ENCODE results near the gene ARL6IP1. TPM values are rescaled to one million over a fixed set of nuclear protein-coding genes. Genes with fewer than 3 reads are reported as not detected.

Gene ARL6IP1
- 617 TPM for total RNA-seq

DNA sequence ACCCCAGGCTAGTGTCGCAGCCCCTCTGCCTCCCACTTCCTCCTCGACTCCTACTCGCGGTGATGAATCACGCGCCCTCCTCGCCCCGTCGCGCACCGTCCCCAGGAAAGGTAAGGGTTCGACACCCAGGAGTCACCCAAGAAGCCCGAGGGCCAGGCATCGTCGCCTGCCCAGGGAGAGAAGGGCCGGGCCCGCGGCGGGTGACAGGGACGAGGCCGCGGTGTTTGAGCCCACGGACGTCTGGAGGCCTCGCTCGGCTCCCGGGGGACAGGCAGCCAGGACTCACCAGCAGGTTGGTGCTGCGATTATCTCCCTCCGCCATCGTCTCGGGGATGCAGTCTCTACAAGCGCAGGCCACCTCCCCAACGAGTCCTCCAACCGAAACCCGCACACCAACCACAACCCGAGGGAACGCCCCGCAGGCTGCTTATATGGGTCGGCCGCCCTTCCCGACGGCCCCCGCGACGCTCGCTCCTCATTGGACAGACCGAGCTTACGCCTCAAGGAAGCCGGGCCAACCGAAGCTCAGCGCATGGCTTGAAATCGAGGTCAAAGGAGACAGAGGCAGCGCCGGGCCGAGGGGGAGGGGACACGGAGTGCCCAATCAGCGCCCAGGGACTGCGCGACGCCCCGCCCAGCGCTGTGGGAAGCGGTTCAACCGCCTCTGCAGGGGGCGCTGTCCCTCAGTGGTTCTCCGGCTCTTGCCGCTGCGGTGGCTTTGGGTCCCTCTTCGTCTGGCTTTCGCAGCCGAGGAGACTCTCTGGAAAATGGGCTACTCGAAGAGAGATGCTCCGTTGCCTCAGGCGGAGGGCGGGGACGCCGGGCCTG, at the start of gene ARL6IP1:
ARL6IP1 (minus strand) TSS at position 405 of the 828 bp plus-strand sequence; CDS start at position 322, 83 bp downstream.
- FAIRE-seq (peak; percentile 98), DNase-seq (ENCODE audit: low spot score in 2 of 2) (peak; percentile 91 to 98)

GRCh38 chr16:18846416-18846815, 45.1 kb upstream of the ARL6IP1 start:
- FAIRE-seq = no peak
- no peak for DNase-seq (ENCODE audit: low spot score in 2 of 2)

GRCh38 chr16:18842565-18842964, 41.2 kb upstream of the ARL6IP1 start:
- FAIRE-seq (no peak), DNase-seq (ENCODE audit: low spot score in 2 of 2) (no peak)

DNA sequence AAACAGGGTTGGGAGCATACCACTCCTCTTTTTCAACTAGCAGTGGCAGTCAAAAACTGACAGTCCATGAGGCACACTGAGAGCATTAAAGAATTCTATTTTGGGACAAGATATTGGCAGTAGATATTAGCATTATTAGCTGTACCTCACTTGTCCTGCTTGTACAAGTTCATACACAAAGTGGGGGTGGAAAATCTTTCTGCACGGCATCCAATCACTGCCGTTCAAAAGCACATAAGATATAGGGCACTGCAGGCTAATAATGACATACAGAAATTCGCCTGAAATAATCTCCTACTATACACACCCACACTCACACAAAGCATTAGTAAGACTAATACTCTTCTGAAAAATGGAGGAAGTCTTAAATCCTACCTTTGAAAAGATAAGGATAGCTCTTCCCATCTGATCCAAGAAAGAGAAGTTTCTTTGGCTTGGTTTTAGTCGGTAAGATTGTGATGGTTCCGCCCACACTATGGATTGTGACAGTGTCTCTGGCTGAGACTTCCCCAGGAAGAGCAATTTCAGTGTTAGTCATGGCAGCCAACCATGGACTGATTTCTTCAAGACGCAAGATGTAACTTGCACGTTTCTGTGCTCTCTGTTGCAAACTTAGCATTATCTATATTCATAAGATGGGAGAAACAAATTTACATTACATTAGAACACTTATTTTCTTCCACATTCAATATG, 40.6 kb upstream of the ARL6IP1 start:
- DNase-seq (ENCODE audit: low spot score in 2 of 2) = no peak
- no peak for FAIRE-seq

DNA sequence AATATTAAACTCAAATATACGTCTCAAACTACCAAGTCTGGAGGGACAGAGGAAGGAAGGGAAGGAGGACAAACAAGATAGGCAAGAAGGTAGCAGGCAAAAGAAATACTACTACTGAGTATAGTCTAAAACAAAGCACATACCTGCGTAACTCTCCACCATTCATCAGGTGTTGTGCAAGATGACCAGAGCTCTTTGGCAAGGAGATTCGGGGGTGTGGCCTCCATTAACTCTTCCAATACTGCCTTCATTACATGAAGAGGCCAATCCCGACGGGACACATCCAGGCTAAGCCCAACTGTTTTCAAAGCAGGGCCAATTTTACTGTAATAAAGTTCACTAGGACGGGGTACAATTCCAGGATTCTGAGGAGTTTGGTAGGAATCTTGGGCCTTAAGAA, 38.2 kb upstream of the ARL6IP1 start:
- DNase-seq (ENCODE audit: low spot score in 2 of 2) (no peak), FAIRE-seq (no peak)

DNA sequence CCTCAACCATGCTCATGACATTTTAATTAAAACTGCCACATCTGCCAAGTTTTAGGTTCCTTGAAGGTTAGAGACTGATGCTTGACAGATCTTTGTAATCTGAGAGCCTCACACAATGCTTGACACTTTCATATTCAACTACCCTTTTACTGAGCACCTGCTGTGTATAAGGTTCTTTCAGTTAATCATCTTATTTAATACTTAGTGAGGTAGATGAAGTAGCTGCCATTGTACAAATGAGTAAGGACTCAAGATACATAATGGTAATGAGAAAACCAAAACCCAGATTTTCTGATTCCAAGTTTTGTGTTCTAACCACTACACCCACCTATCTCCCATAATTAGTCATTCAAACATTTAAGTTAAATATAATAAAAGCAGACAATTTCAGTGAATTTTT, 35.4 kb upstream of the ARL6IP1 start:
- DNase-seq (ENCODE audit: low spot score in 2 of 2) (no peak), FAIRE-seq (no peak)

DNA sequence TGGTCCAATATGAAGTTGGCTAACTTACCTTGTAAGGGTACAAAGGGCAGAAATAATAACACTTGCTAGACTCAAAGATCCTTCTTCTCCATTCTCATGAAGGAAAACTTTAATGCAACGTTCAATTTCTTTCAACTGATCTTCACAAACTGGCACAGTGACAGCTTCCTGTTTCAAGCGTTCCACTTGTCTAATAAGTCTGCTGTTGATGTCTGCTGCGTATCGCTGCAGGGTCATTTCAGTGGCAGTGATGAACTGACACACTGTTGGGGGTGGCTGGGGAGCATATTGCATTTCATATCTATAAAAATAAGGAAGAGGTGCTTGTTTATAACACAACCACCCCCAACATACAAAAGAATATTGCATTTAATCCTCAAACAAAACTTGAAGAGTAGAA, 33.5 kb upstream of the ARL6IP1 start:
- FAIRE-seq = no peak
- DNase-seq (ENCODE audit: low spot score in 2 of 2) = no peak

GRCh38 chr16:18833707-18834505, 32.6 kb upstream of the ARL6IP1 start:
- no peak for DNase-seq (ENCODE audit: low spot score in 2 of 2)
- FAIRE-seq = no peak

DNA sequence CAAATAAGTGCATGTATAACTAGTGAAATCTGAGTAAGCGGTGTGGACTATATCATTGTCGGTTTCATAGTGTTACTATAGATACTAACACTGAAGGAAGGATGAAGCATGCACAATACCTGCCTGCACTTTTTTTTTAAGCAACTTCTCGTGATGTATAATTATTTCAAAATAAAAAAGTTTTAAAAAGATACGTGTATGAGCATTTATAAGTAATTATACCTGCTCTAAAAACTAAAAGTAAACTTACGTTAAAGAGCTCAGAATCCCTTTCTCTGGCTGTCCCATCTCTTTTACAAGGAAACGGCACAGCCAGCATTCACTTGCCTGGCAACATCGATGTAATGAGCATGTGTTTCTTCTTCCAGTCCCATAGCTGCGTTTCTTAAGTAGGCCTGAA, 31.3 kb upstream of the ARL6IP1 start:
- no peak for FAIRE-seq
- DNase-seq (ENCODE audit: low spot score in 2 of 2) = no peak

DNA sequence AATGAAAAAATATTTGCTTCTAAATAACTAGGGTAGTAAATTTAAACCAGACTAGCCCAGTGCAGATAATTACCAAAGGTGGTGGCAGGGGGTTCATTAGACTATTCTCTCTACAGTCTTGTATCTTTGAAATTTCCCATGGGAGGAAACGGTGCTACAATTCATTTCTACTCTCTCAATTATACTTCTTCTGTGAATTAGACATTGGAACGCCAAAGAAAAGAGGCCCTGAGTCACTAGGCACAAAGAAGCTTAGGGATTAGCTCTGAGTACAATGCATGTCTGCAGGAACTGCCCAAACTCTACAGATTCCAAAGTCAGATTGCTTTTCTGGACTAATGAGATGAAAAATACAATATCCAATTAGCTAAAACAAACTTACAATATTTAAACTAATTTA, 30.7 kb upstream of the ARL6IP1 start:
- DNase-seq (ENCODE audit: low spot score in 2 of 2) = no peak

DNA sequence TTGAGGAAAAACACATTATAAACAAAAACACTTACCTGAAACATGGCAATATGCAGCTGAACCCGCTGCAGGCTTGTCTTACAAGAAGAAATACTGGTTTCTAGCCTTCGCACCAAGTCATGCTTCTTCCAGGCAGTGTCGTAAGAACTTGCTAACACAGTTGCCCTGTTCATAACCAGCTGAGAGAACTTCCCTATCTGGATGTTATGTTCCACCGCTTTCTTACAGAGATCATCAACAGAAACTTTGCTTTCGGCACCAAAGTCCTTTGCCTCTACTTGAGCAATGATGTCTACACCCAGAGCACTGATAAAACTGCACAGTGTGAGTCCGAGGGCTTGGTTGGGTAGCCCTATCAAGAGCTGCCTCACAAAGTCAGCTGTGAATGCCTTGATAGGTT, 27.9 kb upstream of the ARL6IP1 start:
- DNase-seq (ENCODE audit: low spot score in 2 of 2) (no peak), FAIRE-seq (no peak)

More for the DNA sequence above, 30.7 kb upstream of the ARL6IP1 start:
- FAIRE-seq = no peak

DNA sequence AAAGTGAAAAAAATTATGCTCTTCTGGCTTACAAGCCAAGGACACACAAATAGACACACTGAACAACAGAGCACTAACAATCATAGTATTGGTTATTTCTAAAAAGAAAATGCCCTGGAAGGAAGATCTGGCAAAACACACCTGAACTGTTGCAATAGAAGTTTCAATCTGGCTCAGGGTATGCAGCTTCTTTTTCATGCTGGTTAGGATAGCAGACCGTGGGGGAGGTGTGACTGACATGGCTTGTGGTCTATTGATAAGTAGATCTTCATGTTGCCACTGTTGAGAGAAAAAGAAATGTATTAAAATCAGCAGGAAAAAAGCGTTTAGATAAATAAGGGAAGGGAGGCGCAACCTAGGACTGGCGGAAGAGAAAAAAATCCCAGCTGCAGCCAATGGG, 26.5 kb upstream of the ARL6IP1 start:
- DNase-seq (ENCODE audit: low spot score in 2 of 2) (no peak), FAIRE-seq (no peak)

DNA sequence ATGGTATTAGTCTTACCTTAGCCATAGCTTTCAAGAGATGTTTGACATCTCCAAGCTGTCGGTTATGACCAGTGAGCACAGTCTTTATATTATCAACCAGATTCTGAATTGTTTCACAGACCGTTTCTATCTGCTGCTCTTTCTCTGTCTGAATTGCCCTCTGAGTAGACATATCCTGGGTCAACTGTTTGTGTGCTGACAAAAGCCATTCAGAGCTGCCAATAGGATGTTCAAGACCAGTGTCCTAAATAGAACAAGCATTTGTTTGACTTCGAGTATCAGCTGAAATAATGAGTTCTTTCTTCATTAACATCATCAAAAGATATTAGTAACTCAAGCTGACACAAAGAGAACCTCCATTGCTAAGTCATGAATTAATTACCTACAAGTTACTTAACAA, 14.9 kb upstream of the ARL6IP1 start:
- peak in 1 of 2 donors; percentile 8 for DNase-seq (ENCODE audit: low spot score in 2 of 2)
- FAIRE-seq = peak; percentile 52

GRCh38 chr16:18811925-18812324, 10.6 kb upstream of the ARL6IP1 start:
- DNase-seq (ENCODE audit: low spot score in 2 of 2) (no peak), FAIRE-seq (no peak)

GRCh38 chr16:18809165-18809564, 7.8 kb upstream of the ARL6IP1 start:
- FAIRE-seq (no peak), DNase-seq (ENCODE audit: low spot score in 2 of 2) (no peak)

- DNase-seq (ENCODE audit: low spot score in 2 of 2) = no peak
- no peak for FAIRE-seq
Observed at GRCh38 chr16:18805257-18805773, 4.0 kb upstream of the ARL6IP1 start.

DNA sequence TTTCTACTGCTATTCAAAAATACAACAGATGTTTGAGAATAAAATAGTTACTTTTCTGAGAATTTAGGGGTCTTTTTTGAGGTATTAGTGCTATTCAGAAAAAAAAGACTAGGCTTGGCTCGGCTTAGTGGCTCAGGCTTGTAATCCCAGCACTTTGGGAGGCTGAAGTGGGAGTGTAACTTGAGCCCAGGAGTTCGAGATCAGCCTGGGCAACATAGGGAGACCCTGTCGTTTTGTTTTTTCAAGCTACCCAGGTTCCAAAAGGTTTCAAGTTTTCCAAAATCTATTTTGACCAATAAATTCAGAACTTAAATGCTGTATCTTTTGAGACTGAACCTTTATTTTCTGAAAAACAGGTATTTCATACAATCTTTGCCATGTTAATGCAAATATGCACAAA, 3.2 kb upstream of the ARL6IP1 start:
- DNase-seq (ENCODE audit: low spot score in 2 of 2) (no peak), FAIRE-seq (no peak)

DNA sequence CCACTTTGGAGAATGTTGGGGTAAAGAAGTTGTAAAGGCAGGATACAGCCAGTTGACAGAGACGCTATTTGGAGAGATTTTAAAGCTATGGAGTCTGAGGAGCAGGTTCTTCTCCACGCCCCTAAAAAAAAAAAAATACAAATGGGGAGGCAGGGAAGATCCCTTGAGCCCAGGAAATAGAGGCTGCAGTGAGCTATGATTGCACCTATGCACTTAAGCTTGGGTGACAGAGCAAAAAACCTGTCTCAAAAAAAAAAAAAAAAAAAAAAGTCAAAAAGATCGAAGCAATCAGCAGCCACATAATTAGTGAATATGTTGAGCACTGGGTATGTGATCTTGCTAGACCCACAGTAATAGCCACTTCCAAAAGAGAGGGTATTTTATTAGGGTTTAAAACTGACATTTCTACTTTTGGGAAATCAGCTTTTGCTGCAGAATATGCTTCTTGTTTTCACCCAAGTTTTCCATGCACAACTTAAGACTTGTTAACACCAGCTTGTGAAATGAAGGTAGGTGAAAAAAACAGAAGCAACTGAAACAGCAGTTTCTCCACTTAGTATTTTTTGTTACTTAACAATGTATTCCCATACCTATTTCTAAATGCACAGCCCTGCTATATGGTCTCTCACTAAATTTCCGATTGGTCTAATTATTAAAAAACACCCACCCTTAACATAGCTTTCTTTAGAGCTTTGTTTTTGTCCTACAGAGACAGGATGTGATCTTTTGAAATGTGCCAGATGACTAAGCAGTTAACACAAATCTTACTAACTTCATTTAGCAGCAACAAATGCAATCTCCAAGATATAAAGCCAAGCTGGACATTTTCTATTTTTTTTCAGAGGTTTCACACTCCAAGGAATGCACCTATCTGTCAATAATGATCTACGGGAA, 2.5 kb upstream of the ARL6IP1 start:
- DNase-seq (ENCODE audit: low spot score in 2 of 2) = no peak
- FAIRE-seq = no peak

GRCh38 chr16:18802767-18803343, 1.5 kb upstream of the ARL6IP1 start:
- no peak for FAIRE-seq
- no peak for DNase-seq (ENCODE audit: low spot score in 2 of 2)

DNA sequence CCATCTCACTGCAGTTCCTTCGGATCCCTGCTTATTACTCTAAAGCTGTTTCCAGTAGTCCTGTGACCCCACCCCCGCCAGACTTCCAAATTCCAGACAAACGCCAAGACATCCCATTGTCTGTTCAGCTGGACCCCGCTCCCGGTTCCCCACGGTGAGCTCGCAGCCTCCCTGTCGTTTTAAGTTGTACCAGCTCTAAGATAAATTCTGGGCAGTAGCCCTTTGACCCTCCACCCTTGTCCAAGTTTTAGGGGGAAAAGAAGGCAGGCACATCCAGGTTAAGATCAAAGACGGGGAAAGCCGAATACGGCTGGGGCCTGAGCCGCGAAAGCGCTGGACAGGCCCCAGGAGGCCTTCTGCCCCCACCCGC, 589 bp downstream of the ARL6IP1 start:
- DNase-seq (ENCODE audit: low spot score in 2 of 2) (no peak), FAIRE-seq (no peak)

Measured in frontal cortex (tissue), 4 donors.